Cardiac muscle cell (in vitro differentiated cells and primary cell): ENCODE data around the gene CCDC141. TPM values are rescaled to one million over a fixed set of nuclear protein-coding genes. Genes with fewer than 3 reads are reported as not detected.
"Not testable (repeated sequence)": the region's sequence is repeated elsewhere in the genome, so short reads cannot be mapped to it uniquely, and the experiment has no call there.

ENCODE experiments used
- DNase-seq, 2 donors: peaks; one replicate each; pipeline versions ENCODE4 v3.0.0 to v3.0.0-alpha.2; 2010 to 2017; ENCODE audit warnings: low read depth in 1 of 2, low spot score in 1 of 2
- H3K27ac ChIP-seq: fragments of 200-600 bp; sonication (generic); 2 replicates; pipeline ENCODE4 v1.5.1; 2016
- H3K27me3 ChIP-seq: fragments of 200-600 bp; sonication (generic); 2 replicates; pipeline ENCODE4 v1.6.0; 2016; ENCODE audit warnings: control low read depth
- H3K36me3 ChIP-seq: fragments of 200-600 bp; sonication (generic); 2 replicates; pipeline ENCODE4 v1.5.1; 2016; ENCODE audit warnings: control low read depth
- H3K4me1 ChIP-seq: fragments of 200-600 bp; sonication (generic); 2 replicates; pipeline ENCODE4 v1.8.1; 2017; ENCODE audit warnings: low read depth, mild to moderate bottlenecking, mixed run types
- H3K4me3 ChIP-seq: fragments of 200-600 bp; sonication (generic); 2 replicates; pipeline ENCODE4 v1.5.1; 2016; ENCODE audit warnings: mild to moderate bottlenecking
- H3K9me3 ChIP-seq: fragments of 200-600 bp; sonication (generic); 2 replicates; pipeline ENCODE4 v1.5.1; 2017; ENCODE audit warnings: low read depth, mild to moderate bottlenecking, control low read depth
- polyA plus RNA-seq: library from polyadenylated mRNA; unstranded; fragments of >200 nt; fragmentation: Nextera tagmentation; extraction: Ambion mirVana; gene quantifications from 2 replicates; pipeline ENCODE4 v1.2.1, GENCODE V29; 2016
- total RNA-seq: library from RNA; depleted of rRNA; stranded (reverse); fragments of >200 nt; gene quantifications from 2 replicates; pipeline ENCODE4 v1.2.3, GENCODE V29; 2016
- TF ChIP-seq, protein P1 (sequence below): IDR thresholded peaks from 2 replicates; pipeline ENCODE4 v1.5.1; 2012; ENCODE audit warnings: low read depth, mild to moderate bottlenecking, low read length

The CCDC141 gene, protein sequence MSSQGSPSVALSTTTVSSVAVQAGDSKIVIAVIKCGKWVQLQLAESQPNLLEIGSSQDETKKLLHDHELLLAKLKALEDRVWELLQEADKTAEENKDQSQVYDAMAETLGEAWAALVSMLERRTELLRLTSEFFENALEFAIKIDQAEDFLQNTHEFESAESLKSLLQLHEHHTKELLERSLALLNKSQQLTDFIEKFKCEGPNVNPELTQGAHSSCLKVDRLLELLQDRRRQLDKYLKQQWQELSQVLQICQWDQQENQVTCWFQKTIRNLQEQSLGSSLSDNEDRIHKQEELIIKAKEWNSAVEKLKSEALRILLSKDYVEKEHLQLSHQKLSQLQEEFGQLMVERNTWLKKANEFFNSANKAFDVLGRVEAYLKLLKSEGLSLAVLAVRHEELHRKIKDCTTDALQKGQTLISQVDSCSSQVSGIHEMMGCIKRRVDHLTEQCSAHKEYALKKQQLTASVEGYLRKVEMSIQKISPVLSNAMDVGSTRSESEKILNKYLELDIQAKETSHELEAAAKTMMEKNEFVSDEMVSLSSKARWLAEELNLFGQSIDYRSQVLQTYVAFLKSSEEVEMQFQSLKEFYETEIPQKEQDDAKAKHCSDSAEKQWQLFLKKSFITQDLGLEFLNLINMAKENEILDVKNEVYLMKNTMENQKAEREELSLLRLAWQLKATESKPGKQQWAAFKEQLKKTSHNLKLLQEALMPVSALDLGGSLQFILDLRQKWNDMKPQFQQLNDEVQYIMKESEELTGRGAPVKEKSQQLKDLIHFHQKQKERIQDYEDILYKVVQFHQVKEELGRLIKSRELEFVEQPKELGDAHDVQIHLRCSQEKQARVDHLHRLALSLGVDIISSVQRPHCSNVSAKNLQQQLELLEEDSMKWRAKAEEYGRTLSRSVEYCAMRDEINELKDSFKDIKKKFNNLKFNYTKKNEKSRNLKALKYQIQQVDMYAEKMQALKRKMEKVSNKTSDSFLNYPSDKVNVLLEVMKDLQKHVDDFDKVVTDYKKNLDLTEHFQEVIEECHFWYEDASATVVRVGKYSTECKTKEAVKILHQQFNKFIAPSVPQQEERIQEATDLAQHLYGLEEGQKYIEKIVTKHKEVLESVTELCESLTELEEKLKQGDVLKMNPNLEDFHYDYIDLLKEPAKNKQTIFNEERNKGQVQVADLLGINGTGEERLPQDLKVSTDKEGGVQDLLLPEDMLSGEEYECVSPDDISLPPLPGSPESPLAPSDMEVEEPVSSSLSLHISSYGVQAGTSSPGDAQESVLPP (N-terminal part only)
- total RNA-seq: 95.5 and 213 TPM in 2 replicates
- 134 and 260 TPM in 2 replicates for polyA plus RNA-seq

DNA sequence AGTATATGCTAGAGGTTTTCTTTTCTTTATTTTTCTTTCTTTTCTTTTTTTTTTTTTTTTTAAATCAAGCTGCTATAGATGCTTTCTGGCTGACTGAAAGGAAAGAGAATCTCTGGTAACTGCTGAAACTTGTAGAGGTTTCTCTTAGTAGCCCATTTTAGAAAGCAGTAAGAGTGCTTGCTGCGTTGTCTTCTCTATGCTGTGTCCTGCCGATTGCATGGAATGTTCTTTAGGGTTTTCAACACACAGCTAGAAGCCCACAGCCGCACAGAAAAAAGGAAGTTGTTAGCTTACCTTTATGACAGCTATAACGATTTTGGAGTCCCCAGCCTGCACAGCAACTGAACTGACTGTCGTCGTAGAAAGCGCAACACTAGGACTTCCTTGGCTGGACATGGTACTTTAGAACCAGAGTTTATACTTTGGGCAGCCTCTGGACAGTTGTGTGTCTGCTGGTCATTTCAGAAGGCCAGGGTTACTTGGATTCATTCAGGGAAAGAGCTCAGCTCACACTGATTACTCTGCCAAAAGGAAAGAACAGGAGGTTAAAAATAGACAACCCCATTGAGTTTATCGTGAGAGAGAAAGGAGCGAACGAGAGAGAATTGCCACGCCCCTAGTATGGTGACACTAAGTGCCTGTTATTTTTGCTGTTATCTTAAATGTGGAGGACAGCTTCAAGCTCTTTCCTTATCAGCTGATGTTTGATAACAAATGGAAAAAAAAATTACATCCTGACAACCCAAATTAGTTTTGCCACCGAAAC lies at the start of gene CCDC141:
Gene CCDC141 (minus strand): TSS at position 592 of the 766 bp plus-strand sequence. CDS start 196 bp downstream, at position 396.
- DNase-seq: peak; percentile 16 to 93
- Histone ChIP-seq H3K4me3 (peak within 1 kb of the TSS; percentile 94), H3K27ac (peak within 1 kb of the TSS; percentile 99), H3K36me3 (peaks cover 19% of the 10 kb centered on the region), H3K9me3 (no peaks in the 10 kb centered on the region), H3K4me1 (peaks cover 35% of the 10 kb centered on the region), H3K27me3 (no peaks in the 10 kb centered on the region)
- TF ChIP-seq, protein P1, sequence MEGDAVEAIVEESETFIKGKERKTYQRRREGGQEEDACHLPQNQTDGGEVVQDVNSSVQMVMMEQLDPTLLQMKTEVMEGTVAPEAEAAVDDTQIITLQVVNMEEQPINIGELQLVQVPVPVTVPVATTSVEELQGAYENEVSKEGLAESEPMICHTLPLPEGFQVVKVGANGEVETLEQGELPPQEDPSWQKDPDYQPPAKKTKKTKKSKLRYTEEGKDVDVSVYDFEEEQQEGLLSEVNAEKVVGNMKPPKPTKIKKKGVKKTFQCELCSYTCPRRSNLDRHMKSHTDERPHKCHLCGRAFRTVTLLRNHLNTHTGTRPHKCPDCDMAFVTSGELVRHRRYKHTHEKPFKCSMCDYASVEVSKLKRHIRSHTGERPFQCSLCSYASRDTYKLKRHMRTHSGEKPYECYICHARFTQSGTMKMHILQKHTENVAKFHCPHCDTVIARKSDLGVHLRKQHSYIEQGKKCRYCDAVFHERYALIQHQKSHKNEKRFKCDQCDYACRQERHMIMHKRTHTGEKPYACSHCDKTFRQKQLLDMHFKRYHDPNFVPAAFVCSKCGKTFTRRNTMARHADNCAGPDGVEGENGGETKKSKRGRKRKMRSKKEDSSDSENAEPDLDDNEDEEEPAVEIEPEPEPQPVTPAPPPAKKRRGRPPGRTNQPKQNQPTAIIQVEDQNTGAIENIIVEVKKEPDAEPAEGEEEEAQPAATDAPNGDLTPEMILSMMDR: no peak

DNA sequence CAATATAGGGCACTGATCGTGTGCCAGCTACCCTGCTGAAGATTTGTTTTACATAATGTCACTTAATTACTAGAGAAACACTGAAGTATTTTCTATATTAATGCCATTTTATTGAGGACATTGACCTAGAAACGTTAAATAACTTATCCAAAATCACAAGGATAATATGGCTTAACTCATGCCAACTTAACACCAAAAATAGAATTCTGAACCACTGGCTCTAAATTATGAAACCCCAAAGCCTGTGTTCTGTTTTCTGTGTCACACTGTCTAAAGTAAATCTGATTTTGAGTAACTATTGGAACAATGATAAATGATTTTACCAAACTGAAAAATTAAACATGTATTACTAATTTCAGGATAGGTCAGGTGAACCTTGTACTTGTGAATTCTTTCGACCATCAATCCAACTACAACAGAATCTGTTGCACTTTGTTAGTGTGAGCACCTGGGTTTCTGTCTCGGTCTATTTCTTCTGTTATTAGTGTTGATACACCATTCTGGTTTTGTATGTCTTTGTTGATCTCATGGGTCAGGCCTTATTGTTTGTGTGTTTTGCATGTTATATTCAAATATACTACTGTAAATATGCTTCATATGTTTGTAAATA lies 48.2 kb upstream of the CCDC141 start:
- TF ChIP-seq, protein P1: no peak
- H3K4me1 ChIP-seq: no peaks in the 10 kb centered on the region
- H3K27me3 ChIP-seq: no peaks in the 10 kb centered on the region
- H3K4me3 ChIP-seq: no peak overlapping the region
- H3K9me3 ChIP-seq: no peaks in the 10 kb centered on the region
- H3K36me3 ChIP-seq: no peaks in the 10 kb centered on the region
- no peak overlapping the region for H3K27ac ChIP-seq
- DNase-seq: no peak

DNA sequence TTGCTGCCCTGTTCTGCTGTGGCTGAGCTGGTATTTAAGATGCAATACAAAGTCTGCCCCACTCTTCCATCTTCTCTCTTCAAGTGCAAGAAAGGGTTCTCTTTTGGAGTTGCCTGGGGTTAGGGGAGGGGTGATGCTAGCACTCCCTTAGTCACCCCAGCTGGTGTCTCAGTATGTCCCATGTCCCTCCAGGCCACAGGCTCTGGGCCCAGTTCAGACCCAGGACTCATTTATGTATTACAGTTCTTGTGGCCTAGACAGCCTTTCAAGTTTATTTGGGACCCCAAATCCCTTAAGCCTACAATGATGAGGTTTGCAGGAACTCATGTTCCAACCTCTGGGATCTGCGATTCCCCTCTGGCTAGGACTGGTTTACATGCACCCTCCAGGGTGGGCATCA lies 47.2 kb upstream of the CCDC141 start:
- Histone ChIP-seq H3K27me3 (no peaks in the 10 kb centered on the region), H3K27ac (no peak overlapping the region), H3K4me1 (no peaks in the 10 kb centered on the region), H3K9me3 (no peaks in the 10 kb centered on the region), H3K36me3 (no peaks in the 10 kb centered on the region), H3K4me3 (no peak overlapping the region)
- TF ChIP-seq, protein P1: no peak
- no peak for DNase-seq

DNA sequence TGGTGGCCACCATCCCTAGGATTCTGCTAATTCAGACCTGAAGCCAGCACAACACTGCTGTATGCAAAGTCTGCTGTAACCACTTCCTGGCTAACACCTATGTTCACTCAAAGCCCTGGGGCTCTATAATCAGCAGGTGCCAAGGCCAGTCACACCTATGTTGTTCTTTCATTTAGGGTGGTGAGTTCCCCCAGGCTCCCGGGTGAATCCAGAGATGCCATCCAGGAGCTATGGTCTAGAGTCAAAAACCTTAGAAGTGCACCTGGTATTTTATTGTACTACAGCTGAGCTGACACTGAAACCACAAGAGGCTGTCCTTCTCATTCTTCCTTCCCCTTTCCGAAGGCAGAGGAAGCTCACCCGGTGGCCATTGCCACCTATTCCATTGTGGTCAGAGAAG lies 46.2 kb upstream of the CCDC141 start:
- TF ChIP-seq, protein P1: no peak
- H3K27ac ChIP-seq: no peak overlapping the region
- no peak overlapping the region for H3K4me3 ChIP-seq
- no peaks in the 10 kb centered on the region for H3K27me3 ChIP-seq
- no peaks in the 10 kb centered on the region for H3K36me3 ChIP-seq
- H3K4me1 ChIP-seq: no peaks in the 10 kb centered on the region
- no peaks in the 10 kb centered on the region for H3K9me3 ChIP-seq
- DNase-seq: no peak

DNA sequence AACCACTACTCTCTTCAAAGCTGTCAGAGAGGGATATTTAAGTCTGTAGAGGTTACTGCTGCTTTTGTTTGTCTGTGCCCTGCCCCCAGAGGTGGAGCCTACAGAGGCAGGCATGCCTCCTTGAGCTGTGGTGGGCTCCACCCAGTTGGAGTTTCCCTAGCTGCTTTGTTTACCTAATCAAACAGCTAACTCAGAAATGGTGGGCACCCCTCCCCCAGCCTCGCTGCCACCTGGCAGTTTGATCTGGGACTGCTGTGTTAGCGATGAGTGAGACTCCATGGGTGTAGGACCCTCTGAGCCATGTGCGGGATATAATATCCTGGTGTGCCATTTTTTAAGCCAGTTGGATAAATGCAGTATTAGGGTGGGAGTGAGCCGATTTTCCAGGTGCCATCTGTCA lies 43.0 kb upstream of the CCDC141 start:
- DNase-seq, H3K27ac ChIP-seq, H3K4me3 ChIP-seq, H3K4me1 ChIP-seq, H3K27me3 ChIP-seq, H3K9me3 ChIP-seq, H3K36me3 ChIP-seq: not testable (repeated sequence)
